ENCODE measurements around the gene PTPRQ.

PTPRQ gene

GRCh38 chr12:80707126-80707829 is 263.2 kb downstream of the PTPRQ start, which contains the start of gene MYF6:
TSS of gene MYF6 (plus strand) at chr12:80707634. CDS start at chr12:80707720, 86 bp downstream.
- no peak for DNase-seq

DNA sequence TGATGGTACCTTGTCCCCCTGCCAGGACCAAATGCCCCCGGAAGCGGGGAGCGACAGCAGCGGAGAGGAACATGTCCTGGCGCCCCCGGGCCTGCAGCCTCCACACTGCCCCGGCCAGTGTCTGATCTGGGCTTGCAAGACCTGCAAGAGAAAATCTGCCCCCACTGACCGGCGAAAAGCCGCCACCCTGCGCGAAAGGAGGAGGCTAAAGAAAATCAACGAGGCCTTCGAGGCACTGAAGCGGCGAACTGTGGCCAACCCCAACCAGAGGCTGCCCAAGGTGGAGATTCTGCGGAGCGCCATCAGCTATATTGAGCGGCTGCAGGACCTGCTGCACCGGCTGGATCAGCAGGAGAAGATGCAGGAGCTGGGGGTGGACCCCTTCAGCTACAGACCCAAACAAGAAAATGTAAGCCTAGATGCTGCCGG is 263.8 kb downstream of the PTPRQ start:
- no peak for DNase-seq

DNA sequence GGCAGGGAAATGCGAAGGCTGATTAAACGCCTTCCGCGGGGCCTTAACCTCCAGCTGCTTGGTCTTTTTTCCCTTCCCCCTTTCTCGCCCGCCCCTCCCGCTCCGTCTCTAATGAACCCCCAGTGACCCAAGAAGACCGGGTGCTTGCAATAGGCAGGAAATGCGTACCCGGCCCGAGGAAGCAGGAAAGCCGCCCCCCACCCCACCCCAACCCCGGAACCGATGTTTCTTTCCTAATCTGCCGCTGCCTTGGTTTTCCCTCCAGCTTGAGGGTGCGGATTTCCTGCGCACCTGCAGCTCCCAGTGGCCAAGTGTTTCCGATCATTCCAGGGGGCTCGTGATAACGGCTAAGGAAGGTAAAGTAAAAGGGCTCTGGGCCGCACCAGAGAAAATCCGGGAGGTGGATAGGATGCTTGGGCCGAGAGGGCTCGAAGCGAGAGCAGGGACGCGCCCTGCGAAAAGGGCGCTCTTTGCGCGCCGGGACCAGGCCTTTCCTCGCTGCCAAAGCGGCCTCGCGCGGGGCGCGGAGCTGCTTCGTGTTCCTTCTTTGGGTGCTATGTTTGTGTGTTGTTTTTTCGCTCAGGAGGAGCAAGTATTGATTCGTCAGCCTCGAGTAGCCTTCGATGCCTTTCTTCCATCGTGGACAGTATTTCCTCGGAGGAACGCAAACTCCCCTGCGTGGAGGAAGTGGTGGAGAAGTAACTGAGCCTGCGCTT is 264.4 kb downstream of the PTPRQ start:
- DNase-seq: no peak

DNA sequence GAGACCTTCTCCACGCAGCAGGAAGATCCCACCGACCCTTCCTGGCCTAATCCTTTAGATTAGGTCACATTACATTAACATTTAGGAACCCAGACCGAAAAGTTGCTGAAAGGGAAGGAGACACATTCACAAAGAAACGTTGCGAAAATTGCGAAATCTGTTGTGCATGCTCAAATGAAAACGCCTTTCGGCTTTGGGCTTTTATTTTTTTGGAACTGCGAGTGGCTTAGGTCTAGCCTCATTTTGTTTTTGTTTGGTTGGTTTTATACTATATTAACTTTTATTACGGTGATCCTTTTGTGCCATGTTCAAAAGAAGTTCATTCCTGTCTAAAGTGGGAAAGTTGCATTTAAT is 264.9 kb downstream of the PTPRQ start:
- DNase-seq: no peak

DNA sequence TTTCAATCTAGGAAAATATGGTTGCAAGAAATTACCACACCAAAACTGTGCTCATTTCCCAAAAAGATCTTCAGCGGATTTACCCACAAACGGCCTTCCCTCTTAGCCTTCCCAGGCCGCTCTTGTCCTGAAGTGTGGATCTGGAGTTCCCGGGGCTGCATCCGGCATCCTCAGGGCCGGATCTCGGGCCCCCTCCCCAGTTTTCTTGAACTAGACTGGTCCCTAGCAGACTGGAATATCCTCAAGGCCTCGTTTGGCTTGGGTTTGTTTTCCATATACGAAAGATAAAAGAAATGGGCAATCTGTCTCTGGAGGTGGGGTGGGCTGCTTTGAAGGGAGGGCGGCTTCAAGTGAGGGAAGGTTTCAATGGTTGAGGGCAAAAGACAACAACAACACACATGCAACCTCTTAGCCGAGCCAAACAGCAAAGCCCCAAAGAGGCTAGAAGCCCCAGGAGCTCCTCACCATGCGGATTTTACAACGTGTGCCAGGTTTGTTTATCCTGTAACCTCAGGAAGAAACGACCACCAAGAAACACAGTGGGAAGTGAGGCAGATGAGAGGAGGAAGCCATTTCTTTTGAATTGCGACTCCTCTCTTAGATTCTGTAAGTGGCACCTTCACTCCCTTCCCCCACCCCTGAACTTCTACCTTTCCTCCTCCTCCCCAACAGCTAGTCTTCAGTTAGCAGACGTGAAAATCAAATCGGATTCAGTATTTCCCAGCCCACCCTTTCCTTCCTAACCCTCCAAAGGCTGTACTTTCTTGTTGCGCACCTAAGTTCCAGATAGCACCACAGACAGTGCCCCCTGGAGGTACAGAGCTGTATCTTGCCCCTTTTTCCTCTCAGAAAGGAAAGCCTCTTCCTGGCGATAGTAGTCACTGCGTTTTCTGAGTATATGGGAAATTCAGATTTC is 266.0 kb downstream of the PTPRQ start:
- DNase-seq: no peak

- DNase-seq: no peak
Observed at GRCh38 chr12:80710727-80711449, 266.9 kb downstream of the PTPRQ start.

DNA sequence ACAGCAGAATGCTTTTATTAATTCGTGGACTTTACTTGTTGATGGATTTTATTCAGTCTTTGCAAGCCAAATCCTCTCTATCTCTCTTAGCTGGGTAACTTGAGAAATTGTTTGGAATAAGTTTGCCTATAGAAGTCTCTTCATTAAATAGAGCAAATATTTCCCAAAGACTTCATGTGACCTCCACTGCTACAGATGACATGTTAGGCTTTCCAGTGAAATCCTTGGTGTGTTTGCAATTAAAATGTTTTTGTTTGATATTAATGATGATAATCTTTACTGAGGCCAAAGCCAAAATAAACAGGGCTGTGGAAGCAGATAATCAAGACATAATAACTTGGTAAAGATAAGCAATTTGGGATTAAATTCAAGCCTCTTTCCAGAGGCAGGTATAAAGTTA is 267.8 kb downstream of the PTPRQ start:
- no peak for DNase-seq

- no peak for DNase-seq
Observed at GRCh38 chr12:80712866-80713265, 268.8 kb downstream of the PTPRQ start.

DNA sequence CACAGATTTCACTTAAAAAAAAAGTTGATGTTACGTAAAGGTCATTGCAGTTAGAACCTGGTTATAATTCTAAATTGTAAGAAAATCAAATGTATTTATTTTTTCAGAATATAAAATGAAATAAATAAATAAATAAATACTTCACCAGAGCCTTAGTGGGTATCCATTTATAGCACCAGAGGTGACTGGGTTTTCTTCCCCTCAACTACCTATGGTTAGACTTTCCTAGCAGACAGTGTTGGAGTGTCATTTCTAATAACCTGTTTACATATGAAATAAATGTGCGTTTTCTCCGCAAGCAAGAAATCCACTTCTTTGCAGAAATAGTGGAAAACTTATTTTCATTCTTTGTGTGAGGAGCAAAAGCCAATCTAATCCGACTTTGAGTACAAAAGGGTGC is 269.4 kb downstream of the PTPRQ start:
- DNase-seq: no peak

GRCh38 chr12:80714055-80714454 is 270.0 kb downstream of the PTPRQ start:
- DNase-seq: no peak

DNA sequence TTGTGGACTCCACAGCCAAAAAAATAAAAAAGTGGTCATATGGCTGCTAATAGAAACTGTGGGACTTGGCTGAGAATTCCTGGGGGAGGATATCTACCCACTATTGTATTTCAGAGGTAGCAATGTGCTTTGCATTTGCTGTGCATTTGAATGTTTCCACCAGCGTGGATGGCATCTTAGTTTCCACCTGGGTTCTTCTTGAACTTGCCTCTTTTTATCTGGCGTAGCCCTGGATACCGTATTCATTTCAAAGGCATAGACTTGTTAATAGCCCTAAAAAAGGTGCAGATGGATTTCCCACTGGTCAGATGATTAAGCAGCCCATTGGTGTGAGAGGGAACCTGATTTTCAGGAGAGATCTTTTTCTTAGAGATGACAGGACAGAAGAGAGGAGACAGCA is 270.8 kb downstream of the PTPRQ start:
- DNase-seq: no peak

DNA sequence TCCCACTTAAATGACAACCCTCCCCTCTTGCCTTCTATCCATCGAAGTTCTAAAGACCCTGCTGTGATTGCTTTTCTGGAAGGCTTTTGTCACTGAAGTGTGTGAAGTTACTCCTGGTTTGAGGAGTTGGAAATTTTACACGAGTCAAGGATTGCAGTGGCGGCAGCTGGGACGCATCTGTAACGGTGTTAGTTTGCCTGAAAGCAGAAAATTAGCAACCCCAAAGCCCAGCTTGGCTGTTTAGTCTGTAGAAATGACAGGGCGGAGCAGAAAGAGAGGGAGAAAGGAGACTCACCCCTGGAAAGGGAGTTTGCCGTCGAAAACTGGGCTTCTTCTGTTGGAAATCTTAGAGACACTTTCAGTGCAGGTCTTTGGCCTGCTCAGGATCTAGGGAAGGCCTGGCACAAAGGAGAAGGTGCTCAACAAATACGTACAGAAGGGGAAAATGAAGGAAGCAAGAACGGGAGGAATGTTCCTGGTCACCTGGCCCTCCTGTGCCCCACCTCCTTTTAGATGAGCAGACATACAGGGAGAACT is 271.7 kb downstream of the PTPRQ start:
- no peak for DNase-seq

- DNase-seq: no peak
Observed at GRCh38 chr12:80716696-80717469, 272.8 kb downstream of the PTPRQ start, which contains the start of gene MYF5. TSS of gene MYF5 (plus strand) at chr12:80716912. CDS start at chr12:80717064, 152 bp downstream.

DNA sequence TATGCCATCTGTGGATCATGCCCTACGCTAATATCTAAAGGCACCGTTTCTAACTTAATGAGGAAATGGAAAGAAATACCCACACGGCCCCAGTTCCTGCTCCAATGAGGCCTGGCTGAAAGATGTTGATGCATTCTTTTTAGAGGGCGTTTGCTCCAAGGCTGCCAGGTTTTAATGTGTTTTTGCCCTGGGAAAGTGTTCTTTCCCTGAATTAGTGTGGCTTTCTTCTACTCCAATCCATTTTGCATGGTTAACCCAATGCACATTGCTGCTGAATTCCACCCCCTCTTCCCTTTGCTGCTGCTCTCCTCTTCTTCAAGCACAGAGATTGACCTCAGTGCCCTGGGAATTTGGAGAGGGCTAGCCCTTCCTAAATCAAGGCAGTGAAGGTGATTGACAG is 273.8 kb downstream of the PTPRQ start:
- DNase-seq: no peak

DNA sequence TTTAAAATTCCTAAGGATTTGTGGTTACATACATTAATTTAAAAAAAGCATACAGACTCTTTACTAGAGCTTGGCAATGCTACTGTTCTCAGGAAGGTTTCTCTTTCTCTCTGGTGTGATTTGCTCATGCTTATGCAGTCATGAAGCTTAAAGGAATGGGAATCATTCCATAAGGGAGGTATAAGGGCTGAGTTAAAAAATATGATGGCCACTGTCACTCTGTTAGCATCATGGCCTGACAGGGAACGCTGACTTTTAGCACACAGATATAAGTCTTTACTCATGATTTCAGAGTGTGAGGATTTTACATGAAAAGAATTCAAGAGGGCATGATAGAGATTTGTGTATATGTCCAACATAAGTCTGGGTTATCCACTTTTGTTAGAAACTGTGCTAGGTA is 276.5 kb downstream of the PTPRQ start:
- no peak for DNase-seq

- no peak for DNase-seq
Observed at GRCh38 chr12:80721326-80721725, 277.3 kb downstream of the PTPRQ start.

All from activated CD8-positive, alpha-beta memory T cell treated with anti-CD3 and anti-CD28 coated beads for 24 hours (primary cell).